Upper lobe of left lung (tissue), 4 donors: ENCODE results near the gene KCNAB1.

ENCODE experiments used
- CTCF ChIP-seq, 6 experiments: fragments of 450-650 bp in 4 of 6; fragments of 200-600 bp in 2 of 6; sonication (generic) in 2 of 6; IDR thresholded peaks; one replicate each; pipeline ENCODE4 v1.5.1; 2016 to 2019; ENCODE audit warnings: antibody characterized with exemption in 6 of 6
- EP300 ChIP-seq, 4 donors: sonication (generic); formaldehyde crosslinking; IDR thresholded peaks; one replicate each; pipeline ENCODE4 v1.5.1; 2017; ENCODE audit warnings: antibody characterized with exemption in 4 of 4, control low read depth in 2 of 4
- POLR2A ChIP-seq, 4 donors: fragments of 450-650 bp; IDR thresholded peaks; one replicate each; pipeline ENCODE4 v1.5.1; 2016 to 2017; ENCODE audit warnings: antibody characterized with exemption in 4 of 4, mild to moderate bottlenecking in 2 of 4

- TF ChIP-seq CTCF (IDR thresholded peaks at IDR 0.05) (no peak), EP300 (IDR thresholded peaks at IDR 0.05) (no peak), POLR2A (IDR thresholded peaks at IDR 0.05) (no peak)
These were observed 151.1 kb downstream of the KCNAB1 start for GRCh38 chr3:156271508-156271907.
